ENCODE data around the gene EFNA5. TPM values are rescaled to one million over a fixed set of nuclear protein-coding genes. Genes with fewer than 3 reads are reported as not detected.

Gene EFNA5
- total RNA-seq, 3 donors from 2014 or later (not counting 1 experiment from before 2014, with no cell fraction given) = 2.2 to 8.1 (median 4.3) TPM

GRCh38 chr5:107592515-107592914 lies 78.2 kb downstream of the EFNA5 start:
- H3K36me3 ChIP-seq (ENCODE audit: control insufficient read depth, insufficient read depth, low read length) = no peaks in the 10 kb centered on the region
- H3K4me3 ChIP-seq (ENCODE audit: low read length) = no peak overlapping the region
- intact Hi-C loops (cut with micrococcal nuclease) = no loop called here
- Mint-ChIP-seq H3K4me1 (no peaks in the 10 kb centered on the region), H3K9me3 (no peaks in the 10 kb centered on the region), H3K4me3 (no peak overlapping the region), H3K27ac (no peak overlapping the region), H3K27me3 (ENCODE audit: low read depth in 2 of 2) (peaks cover 11 to 13% of the 10 kb centered on the region in 2 donors), H3K36me3 (no peaks in the 10 kb centered on the region)
- no peaks in the 10 kb centered on the region for H3K4me1 ChIP-seq (ENCODE audit: control insufficient read depth, insufficient read depth, low read length)
- ATAC-seq (no peak), DNase-seq (no peak)
- TF ChIP-seq CTCF (IDR thresholded peaks at IDR 0.05) = no peak
- H3K27me3 ChIP-seq (ENCODE audit: control insufficient read depth, insufficient read depth, low read length) = no peaks in the 10 kb centered on the region
- WGBS (ENCODE audit: insufficient coverage) = 86% methylated on average over 7 of the region's 7 CpGs
- no peak overlapping the region for H3K27ac ChIP-seq (ENCODE audit: low read length)
- H3K9me3 ChIP-seq (ENCODE audit: control insufficient read depth, insufficient read depth, low read length) = no peaks in the 10 kb centered on the region

- Histone ChIP-seq H3K27me3 (ENCODE audit: control insufficient read depth, insufficient read depth, low read length) (no peaks in the 10 kb centered on the region), H3K36me3 (ENCODE audit: control insufficient read depth, insufficient read depth, low read length) (no peaks in the 10 kb centered on the region), H3K4me3 (ENCODE audit: low read length) (no peak overlapping the region), H3K9me3 (ENCODE audit: control insufficient read depth, insufficient read depth, low read length) (no peaks in the 10 kb centered on the region), H3K4me1 (ENCODE audit: control insufficient read depth, insufficient read depth, low read length) (no peaks in the 10 kb centered on the region), H3K27ac (ENCODE audit: low read length) (no peak overlapping the region)
- intact Hi-C loops (cut with micrococcal nuclease) = no loop called here
- ATAC-seq (no peak), DNase-seq (no peak)
- Mint-ChIP-seq H3K36me3 (no peaks in the 10 kb centered on the region), H3K4me3 (no peak overlapping the region), H3K27ac (no peak overlapping the region), H3K4me1 (no peaks in the 10 kb centered on the region), H3K9me3 (no peaks in the 10 kb centered on the region), H3K27me3 (ENCODE audit: low read depth in 2 of 2) (peaks cover 3 to 14% of the 10 kb centered on the region in 2 donors)
- TF ChIP-seq CTCF (IDR thresholded peaks at IDR 0.05) = no peak
- WGBS (ENCODE audit: insufficient coverage) = no CpG with 5 or more reads among the region's 1 CpG
These were observed 80.1 kb downstream of the EFNA5 start for GRCh38 chr5:107590686-107591085.

- Mint-ChIP-seq H3K27ac (no peak overlapping the region), H3K4me3 (no peak overlapping the region), H3K27me3 (ENCODE audit: low read depth in 2 of 2) (peaks cover 3 to 23% of the 10 kb centered on the region in 2 donors), H3K4me1 (no peaks in the 10 kb centered on the region), H3K9me3 (no peaks in the 10 kb centered on the region), H3K36me3 (no peaks in the 10 kb centered on the region)
- DNase-seq = no peak
- intact Hi-C loops (cut with micrococcal nuclease) = no loop called here
- Histone ChIP-seq H3K4me3 (ENCODE audit: low read length) (no peak overlapping the region), H3K9me3 (ENCODE audit: control insufficient read depth, insufficient read depth, low read length) (no peaks in the 10 kb centered on the region), H3K27ac (ENCODE audit: low read length) (no peak overlapping the region), H3K27me3 (ENCODE audit: control insufficient read depth, insufficient read depth, low read length) (no peaks in the 10 kb centered on the region), H3K4me1 (ENCODE audit: control insufficient read depth, insufficient read depth, low read length) (no peaks in the 10 kb centered on the region), H3K36me3 (ENCODE audit: control insufficient read depth, insufficient read depth, low read length) (no peaks in the 10 kb centered on the region)
- no peak for TF ChIP-seq CTCF (IDR thresholded peaks at IDR 0.05)
- 96% methylated on average over 6 of the region's 7 CpGs for WGBS (ENCODE audit: insufficient coverage)
- ATAC-seq = no peak
These were observed 81.1 kb downstream of the EFNA5 start for GRCh38 chr5:107589520-107590193.

- Histone ChIP-seq H3K4me3 (ENCODE audit: low read length) (no peak overlapping the region), H3K4me1 (ENCODE audit: control insufficient read depth, insufficient read depth, low read length) (no peaks in the 10 kb centered on the region), H3K27me3 (ENCODE audit: control insufficient read depth, insufficient read depth, low read length) (no peaks in the 10 kb centered on the region), H3K36me3 (ENCODE audit: control insufficient read depth, insufficient read depth, low read length) (no peaks in the 10 kb centered on the region), H3K9me3 (ENCODE audit: control insufficient read depth, insufficient read depth, low read length) (no peaks in the 10 kb centered on the region), H3K27ac (ENCODE audit: low read length) (no peak overlapping the region)
- Mint-ChIP-seq H3K27ac (no peak overlapping the region), H3K36me3 (no peaks in the 10 kb centered on the region), H3K27me3 (ENCODE audit: low read depth in 2 of 2) (peaks cover 2 to 27% of the 10 kb centered on the region in 2 donors), H3K4me3 (no peak overlapping the region), H3K4me1 (no peaks in the 10 kb centered on the region), H3K9me3 (no peaks in the 10 kb centered on the region)
- intact Hi-C loops (cut with micrococcal nuclease) = no loop called here
- no peak for ATAC-seq
- no peak for TF ChIP-seq CTCF (IDR thresholded peaks at IDR 0.05)
- DNase-seq = no peak
These were observed 88.1 kb downstream of the EFNA5 start for GRCh38 chr5:107582625-107583024.

Data from natural killer cell (primary cell).